Liver (tissue), 9 donors: ENCODE data around the gene CEMIP. TPM values are rescaled to one million over a fixed set of nuclear protein-coding genes. Genes with fewer than 3 reads are reported as not detected.

Experiments
- DNase-seq: peaks from one replicate; pipeline ENCODE4 v3.0.0-alpha.2; 2017; ENCODE audit warnings: low spot score
- H3K27ac ChIP-seq, 2 donors: one replicate each; pipeline ENCODE4 v1.7.0; 2013; ENCODE audit warnings: inconsistent platforms in 2 of 2, low read length in 2 of 2, control low read depth in 1 of 2, low read depth in 1 of 2, mild to moderate bottlenecking in 1 of 2
- H3K27me3 ChIP-seq, 4 donors: one replicate each; pipeline versions ENCODE4 v1.6.1 to v1.7.0; 2013; ENCODE audit warnings: low read length in 3 of 4, inconsistent platforms in 1 of 4, mild to moderate bottlenecking in 1 of 4, moderate library complexity in 1 of 4; ENCODE audit not compliant: control insufficient read depth in 4 of 4, insufficient read depth in 4 of 4
- H3K36me3 ChIP-seq, 4 donors: one replicate each; pipeline versions ENCODE4 v1.6.1 to v1.7.0; 2013; ENCODE audit warnings: low read length in 3 of 4, mild to moderate bottlenecking in 3 of 4, low read depth in 1 of 4, moderate library complexity in 1 of 4; ENCODE audit not compliant: control insufficient read depth in 4 of 4, insufficient read depth in 3 of 4
- H3K4me1 ChIP-seq, 4 donors: one replicate each; pipeline versions ENCODE4 v1.6.1 to v1.7.0; 2013; ENCODE audit warnings: low read length in 3 of 4, mild to moderate bottlenecking in 3 of 4, moderate library complexity in 1 of 4; ENCODE audit not compliant: control insufficient read depth in 4 of 4, insufficient read depth in 4 of 4
- H3K4me3 ChIP-seq, 3 donors: one replicate each; pipeline versions ENCODE4 v1.6.1 to v1.7.0; 2013; ENCODE audit warnings: low read length in 3 of 3, control low read depth in 1 of 3, low read depth in 1 of 3, mild to moderate bottlenecking in 1 of 3
- H3K9ac ChIP-seq, 2 donors: one replicate each; pipeline ENCODE4 v1.7.0; 2013; ENCODE audit warnings: low read length in 2 of 2, mild to moderate bottlenecking in 2 of 2, moderate library complexity in 2 of 2, control low read depth in 1 of 2, low read depth in 1 of 2
- H3K9me3 ChIP-seq, 4 donors: one replicate each; pipeline versions ENCODE4 v1.6.1 to v1.7.0; 2013; ENCODE audit warnings: low read length in 3 of 4; ENCODE audit not compliant: control insufficient read depth in 4 of 4
- EGR1 ChIP-seq, 2 donors: IDR thresholded peaks; 2 replicates each; pipeline ENCODE4 v1.6.1; 2016 to 2018; ENCODE audit warnings: antibody characterized with exemption in 2 of 2, low read depth in 2 of 2
- FOXA1 ChIP-seq: IDR thresholded peaks from 2 replicates; pipeline ENCODE4 v1.6.1; 2016; ENCODE audit warnings: antibody characterized with exemption
- FOXA2 ChIP-seq: IDR thresholded peaks from 2 replicates; pipeline ENCODE4 v1.6.1; 2016; ENCODE audit warnings: antibody characterized with exemption
- GABPA ChIP-seq, 2 donors: IDR thresholded peaks in 1 of 2; conservative IDR thresholded peaks in 1 of 2; 2 replicates each; pipeline ENCODE4 v1.6.1; 2016; ENCODE audit warnings: antibody characterized with exemption in 2 of 2, mild to moderate bottlenecking in 1 of 2, moderate library complexity in 1 of 2
- HNF4A ChIP-seq, 2 donors: conservative IDR thresholded peaks; 2 replicates each; pipeline ENCODE4 v1.6.1; 2016; ENCODE audit warnings: antibody characterized with exemption in 2 of 2, mild to moderate bottlenecking in 2 of 2
- HNF4G ChIP-seq: IDR thresholded peaks from 2 replicates; pipeline ENCODE4 v1.6.1; 2016; ENCODE audit warnings: antibody characterized with exemption
- JUND ChIP-seq, 2 donors: IDR thresholded peaks; 2 replicates each; pipeline ENCODE4 v1.6.1; 2016; ENCODE audit warnings: antibody characterized with exemption in 2 of 2
- NR2F2 ChIP-seq: IDR thresholded peaks from 2 replicates; pipeline ENCODE4 v1.6.1; 2016; ENCODE audit warnings: antibody characterized with exemption
- RAD21 ChIP-seq, 2 donors: IDR thresholded peaks; 2 replicates each; pipeline ENCODE4 v1.6.1; 2016; ENCODE audit warnings: antibody characterized with exemption in 2 of 2, mild to moderate bottlenecking in 2 of 2
- RXRA ChIP-seq, 2 donors: IDR thresholded peaks; 2 replicates each; pipeline ENCODE4 v1.6.1; 2017 to 2018; ENCODE audit warnings: antibody characterized with exemption in 2 of 2, mild to moderate bottlenecking in 1 of 2
- SP1 ChIP-seq: IDR thresholded peaks from 2 replicates; pipeline ENCODE4 v1.6.1; 2018; ENCODE audit warnings: antibody characterized with exemption, mild to moderate bottlenecking
- TAF1 ChIP-seq: conservative IDR thresholded peaks from 2 replicates; pipeline ENCODE4 v1.6.1; 2016; ENCODE audit warnings: antibody characterized with exemption, mild to moderate bottlenecking
- YY1 ChIP-seq: IDR thresholded peaks from 2 replicates; pipeline ENCODE4 v1.6.1; 2016; ENCODE audit warnings: antibody characterized with exemption, mild to moderate bottlenecking
- WGBS: extraction: QIAGEN DNeasy Blood & Tissue Kit; methylation state at CpG from one replicate; pipeline ENCODE4 v1.1.7; 2013; 5-methylcytosine and 5-hydroxymethylcytosine counted together
- polyA plus RNA-seq, 2 donors: library from polyadenylated mRNA; stranded (reverse) in 1 of 2; unstranded in 1 of 2; fragments of 200-250 nt in 1 of 2; fragments of >200 nt in 1 of 2; fragmentation: Nextera tagmentation in 1 of 2; extraction: Ambion mirVana in 1 of 2; gene quantifications; one replicate each; pipeline versions ENCODE4 v1.2.1 to v1.2.3, GENCODE V29; 2013 to 2015
- total RNA-seq, 2 donors: library from RNA; depleted of rRNA; stranded (reverse); fragments of >200 nt; gene quantifications; one replicate each; pipeline ENCODE4 v1.2.3, GENCODE V29; 2014
- TF ChIP-seq, protein P1 (sequence below): IDR thresholded peaks from 2 replicates; pipeline ENCODE4 v1.6.1; 2016; ENCODE audit warnings: antibody characterized with exemption
- TF ChIP-seq, protein P2 (sequence below): IDR thresholded peaks from 2 replicates; pipeline ENCODE4 v1.6.1; 2016; ENCODE audit warnings: antibody characterized with exemption, mild to moderate bottlenecking
- TF ChIP-seq, protein P3 (sequence below): IDR thresholded peaks from 2 replicates; pipeline ENCODE4 v1.6.1; 2016; ENCODE audit warnings: antibody characterized with exemption
- TF ChIP-seq, protein P4 (sequence below): fragments of 150-350 bp; IDR thresholded peaks from 2 replicates; pipeline ENCODE4 v1.5.1; 2017; ENCODE audit warnings: improper control_type of control experiment, low read depth, low read length; ENCODE audit not compliant: missing input control
- TF ChIP-seq, protein P5 (sequence below): IDR thresholded peaks from 2 replicates; pipeline ENCODE4 v1.6.1; 2016; ENCODE audit warnings: antibody characterized with exemption
- donor health status: healthy.
- donor health status: healthy.
- donor health status: healthy.
- donor health status: healthy.
- donor health status: healthy.

Gene CEMIP
- total and polyA plus RNA-seq, 4 donors: under 0.01 to 0.89 (median 0.21) TPM

DNA sequence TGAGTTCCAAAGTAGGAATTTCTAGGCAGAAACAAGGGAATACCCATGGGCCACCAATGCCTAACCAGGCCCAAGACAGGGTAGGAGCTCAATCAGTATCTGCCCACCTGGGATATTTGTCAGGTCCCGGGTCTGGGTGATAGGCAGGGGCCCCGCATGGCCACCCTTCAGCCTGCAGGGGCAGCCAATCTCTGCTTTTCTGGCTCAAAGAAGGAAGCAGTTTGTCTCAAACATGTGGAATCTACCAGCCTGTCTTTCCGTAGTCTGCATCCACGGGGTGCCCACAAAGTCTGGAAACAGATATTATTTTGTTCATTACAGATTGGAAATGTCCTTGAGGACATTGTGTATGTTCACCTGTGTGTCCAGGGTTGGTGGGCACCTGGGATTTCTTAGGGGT lies 56.2 kb downstream of the CEMIP start:
- H3K4me1 ChIP-seq: no peaks in the 10 kb centered on the region
- H3K27me3 ChIP-seq: peaks cover 0 to 8% (median 0%) of the 10 kb centered on the region in 4 donors
- no peak for TF ChIP-seq RXRA (IDR thresholded peaks at IDR 0.05)
- TF ChIP-seq JUND (IDR thresholded peaks at IDR 0.05): no peak
- no peak for TF ChIP-seq TAF1
- no peak for TF ChIP-seq RAD21 (IDR thresholded peaks at IDR 0.05)
- no peak for TF ChIP-seq FOXA1
- TF ChIP-seq YY1: no peak
- TF ChIP-seq, protein P1, sequence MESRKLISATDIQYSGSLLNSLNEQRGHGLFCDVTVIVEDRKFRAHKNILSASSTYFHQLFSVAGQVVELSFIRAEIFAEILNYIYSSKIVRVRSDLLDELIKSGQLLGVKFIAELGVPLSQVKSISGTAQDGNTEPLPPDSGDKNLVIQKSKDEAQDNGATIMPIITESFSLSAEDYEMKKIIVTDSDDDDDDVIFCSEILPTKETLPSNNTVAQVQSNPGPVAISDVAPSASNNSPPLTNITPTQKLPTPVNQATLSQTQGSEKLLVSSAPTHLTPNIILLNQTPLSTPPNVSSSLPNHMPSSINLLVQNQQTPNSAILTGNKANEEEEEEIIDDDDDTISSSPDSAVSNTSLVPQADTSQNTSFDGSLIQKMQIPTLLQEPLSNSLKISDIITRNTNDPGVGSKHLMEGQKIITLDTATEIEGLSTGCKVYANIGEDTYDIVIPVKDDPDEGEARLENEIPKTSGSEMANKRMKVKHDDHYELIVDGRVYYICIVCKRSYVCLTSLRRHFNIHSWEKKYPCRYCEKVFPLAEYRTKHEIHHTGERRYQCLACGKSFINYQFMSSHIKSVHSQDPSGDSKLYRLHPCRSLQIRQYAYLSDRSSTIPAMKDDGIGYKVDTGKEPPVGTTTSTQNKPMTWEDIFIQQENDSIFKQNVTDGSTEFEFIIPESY: no peak
- TF ChIP-seq, protein P2, sequence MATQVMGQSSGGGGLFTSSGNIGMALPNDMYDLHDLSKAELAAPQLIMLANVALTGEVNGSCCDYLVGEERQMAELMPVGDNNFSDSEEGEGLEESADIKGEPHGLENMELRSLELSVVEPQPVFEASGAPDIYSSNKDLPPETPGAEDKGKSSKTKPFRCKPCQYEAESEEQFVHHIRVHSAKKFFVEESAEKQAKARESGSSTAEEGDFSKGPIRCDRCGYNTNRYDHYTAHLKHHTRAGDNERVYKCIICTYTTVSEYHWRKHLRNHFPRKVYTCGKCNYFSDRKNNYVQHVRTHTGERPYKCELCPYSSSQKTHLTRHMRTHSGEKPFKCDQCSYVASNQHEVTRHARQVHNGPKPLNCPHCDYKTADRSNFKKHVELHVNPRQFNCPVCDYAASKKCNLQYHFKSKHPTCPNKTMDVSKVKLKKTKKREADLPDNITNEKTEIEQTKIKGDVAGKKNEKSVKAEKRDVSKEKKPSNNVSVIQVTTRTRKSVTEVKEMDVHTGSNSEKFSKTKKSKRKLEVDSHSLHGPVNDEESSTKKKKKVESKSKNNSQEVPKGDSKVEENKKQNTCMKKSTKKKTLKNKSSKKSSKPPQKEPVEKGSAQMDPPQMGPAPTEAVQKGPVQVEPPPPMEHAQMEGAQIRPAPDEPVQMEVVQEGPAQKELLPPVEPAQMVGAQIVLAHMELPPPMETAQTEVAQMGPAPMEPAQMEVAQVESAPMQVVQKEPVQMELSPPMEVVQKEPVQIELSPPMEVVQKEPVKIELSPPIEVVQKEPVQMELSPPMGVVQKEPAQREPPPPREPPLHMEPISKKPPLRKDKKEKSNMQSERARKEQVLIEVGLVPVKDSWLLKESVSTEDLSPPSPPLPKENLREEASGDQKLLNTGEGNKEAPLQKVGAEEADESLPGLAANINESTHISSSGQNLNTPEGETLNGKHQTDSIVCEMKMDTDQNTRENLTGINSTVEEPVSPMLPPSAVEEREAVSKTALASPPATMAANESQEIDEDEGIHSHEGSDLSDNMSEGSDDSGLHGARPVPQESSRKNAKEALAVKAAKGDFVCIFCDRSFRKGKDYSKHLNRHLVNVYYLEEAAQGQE: no peak
- no peak for TF ChIP-seq HNF4A (conservative IDR thresholded peaks at IDR 0.05)
- no peak for TF ChIP-seq HNF4G
- TF ChIP-seq, protein P3, sequence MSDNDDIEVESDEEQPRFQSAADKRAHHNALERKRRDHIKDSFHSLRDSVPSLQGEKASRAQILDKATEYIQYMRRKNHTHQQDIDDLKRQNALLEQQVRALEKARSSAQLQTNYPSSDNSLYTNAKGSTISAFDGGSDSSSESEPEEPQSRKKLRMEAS: no peak
- no peak for TF ChIP-seq SP1
- TF ChIP-seq, protein P4, sequence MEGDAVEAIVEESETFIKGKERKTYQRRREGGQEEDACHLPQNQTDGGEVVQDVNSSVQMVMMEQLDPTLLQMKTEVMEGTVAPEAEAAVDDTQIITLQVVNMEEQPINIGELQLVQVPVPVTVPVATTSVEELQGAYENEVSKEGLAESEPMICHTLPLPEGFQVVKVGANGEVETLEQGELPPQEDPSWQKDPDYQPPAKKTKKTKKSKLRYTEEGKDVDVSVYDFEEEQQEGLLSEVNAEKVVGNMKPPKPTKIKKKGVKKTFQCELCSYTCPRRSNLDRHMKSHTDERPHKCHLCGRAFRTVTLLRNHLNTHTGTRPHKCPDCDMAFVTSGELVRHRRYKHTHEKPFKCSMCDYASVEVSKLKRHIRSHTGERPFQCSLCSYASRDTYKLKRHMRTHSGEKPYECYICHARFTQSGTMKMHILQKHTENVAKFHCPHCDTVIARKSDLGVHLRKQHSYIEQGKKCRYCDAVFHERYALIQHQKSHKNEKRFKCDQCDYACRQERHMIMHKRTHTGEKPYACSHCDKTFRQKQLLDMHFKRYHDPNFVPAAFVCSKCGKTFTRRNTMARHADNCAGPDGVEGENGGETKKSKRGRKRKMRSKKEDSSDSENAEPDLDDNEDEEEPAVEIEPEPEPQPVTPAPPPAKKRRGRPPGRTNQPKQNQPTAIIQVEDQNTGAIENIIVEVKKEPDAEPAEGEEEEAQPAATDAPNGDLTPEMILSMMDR: no peak
- TF ChIP-seq, protein P5, sequence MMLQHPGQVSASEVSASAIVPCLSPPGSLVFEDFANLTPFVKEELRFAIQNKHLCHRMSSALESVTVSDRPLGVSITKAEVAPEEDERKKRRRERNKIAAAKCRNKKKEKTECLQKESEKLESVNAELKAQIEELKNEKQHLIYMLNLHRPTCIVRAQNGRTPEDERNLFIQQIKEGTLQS: no peak
- no peak for TF ChIP-seq NR2F2
- no peak for TF ChIP-seq FOXA2
- TF ChIP-seq GABPA (IDR thresholded peaks at IDR 0.05 in 1 of 2, conservative IDR thresholded peaks at IDR 0.05 in 1 of 2): no peak
- no peak for TF ChIP-seq EGR1 (IDR thresholded peaks at IDR 0.05; ENCODE audit: low read depth in 2 of 2)
- no peak overlapping the region for H3K9ac ChIP-seq
- no peak overlapping the region for H3K4me3 ChIP-seq
- H3K27ac ChIP-seq: no peak overlapping the region
- H3K9me3 ChIP-seq: no peaks in the 10 kb centered on the region
- 76% methylated on average over 4 of the region's 4 CpGs for WGBS
- DNase-seq: no peak
- no peaks in the 10 kb centered on the region for H3K36me3 ChIP-seq
